GM08714 (cell line): ENCODE measurements around the gene FGL2.
"Not testable (repeated sequence)": the region's sequence is repeated elsewhere in the genome, so short reads cannot be mapped to it uniquely, and the experiment has no call there.

ENCODE experiments used
- H3K4me3 ChIP-seq: fragments of 200-500 bp; sonication (Bioruptor generic); 2 replicates; pipeline ENCODE4 v1.5.1; 2014; ENCODE audit warnings: mild to moderate bottlenecking, low read length, inconsistent platforms
- ZNF274 ChIP-seq: IDR thresholded peaks from 2 replicates; pipeline ENCODE4 v1.6.1; 2012; ENCODE audit warnings: mild to moderate bottlenecking, low read depth, low read length

FGL2 gene

DNA sequence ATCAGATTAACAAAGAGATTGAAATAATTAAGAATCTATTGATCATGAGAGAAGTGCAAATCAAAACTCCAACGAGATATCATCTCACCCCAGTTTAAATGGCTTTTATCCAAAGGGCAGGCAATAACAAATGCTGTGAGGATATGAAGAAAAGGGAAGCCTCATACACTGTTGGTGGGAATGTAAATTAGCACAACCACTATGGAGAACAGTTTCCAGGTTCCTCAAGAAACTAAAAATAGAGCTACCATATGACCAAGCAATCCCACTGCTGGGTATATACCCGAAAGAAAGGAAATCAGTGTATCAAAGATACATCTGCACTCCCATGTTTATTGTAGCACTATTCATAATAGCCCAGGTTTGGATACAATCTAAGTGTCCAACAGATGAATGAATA, 13.8 kb downstream of the FGL2 start:
- H3K4me3 ChIP-seq = no peak overlapping the region
- TF ChIP-seq ZNF274 = no peak

GRCh38 chr7:77184990-77185389, 14.6 kb downstream of the FGL2 start:
- H3K4me3 ChIP-seq = no peak overlapping the region
- no peak for TF ChIP-seq ZNF274

- no peak for TF ChIP-seq ZNF274
These were observed 15.2 kb downstream of the FGL2 start for GRCh38 chr7:77184463-77184862.

GRCh38 chr7:77182261-77182660, 17.4 kb downstream of the FGL2 start:
- no peak overlapping the region for H3K4me3 ChIP-seq
- TF ChIP-seq ZNF274 = no peak

More at GRCh38 chr7:77184463-77184862, 15.2 kb downstream of the FGL2 start:
- H3K4me3 ChIP-seq = no peak overlapping the region

DNA sequence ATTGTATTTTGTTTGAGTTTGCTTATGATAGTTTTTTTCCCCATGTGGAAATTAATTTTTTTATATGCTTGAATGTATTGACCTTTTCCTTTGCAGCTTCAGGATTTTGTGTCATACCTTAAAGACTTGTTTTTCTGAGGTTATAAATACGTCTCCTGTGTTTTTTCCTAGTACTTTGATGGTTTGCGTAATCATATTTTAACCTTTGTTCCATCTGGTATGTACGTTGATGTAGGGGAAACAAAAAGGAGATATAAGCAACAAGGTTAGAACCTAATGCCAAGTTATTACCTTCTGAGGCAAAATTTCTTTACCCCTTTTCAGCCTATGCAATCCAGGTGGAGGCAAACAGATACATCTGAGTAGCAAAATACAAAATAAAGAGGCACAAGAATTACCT, 17.9 kb downstream of the FGL2 start:
- no peak for TF ChIP-seq ZNF274
- H3K4me3 ChIP-seq = no peak overlapping the region

DNA sequence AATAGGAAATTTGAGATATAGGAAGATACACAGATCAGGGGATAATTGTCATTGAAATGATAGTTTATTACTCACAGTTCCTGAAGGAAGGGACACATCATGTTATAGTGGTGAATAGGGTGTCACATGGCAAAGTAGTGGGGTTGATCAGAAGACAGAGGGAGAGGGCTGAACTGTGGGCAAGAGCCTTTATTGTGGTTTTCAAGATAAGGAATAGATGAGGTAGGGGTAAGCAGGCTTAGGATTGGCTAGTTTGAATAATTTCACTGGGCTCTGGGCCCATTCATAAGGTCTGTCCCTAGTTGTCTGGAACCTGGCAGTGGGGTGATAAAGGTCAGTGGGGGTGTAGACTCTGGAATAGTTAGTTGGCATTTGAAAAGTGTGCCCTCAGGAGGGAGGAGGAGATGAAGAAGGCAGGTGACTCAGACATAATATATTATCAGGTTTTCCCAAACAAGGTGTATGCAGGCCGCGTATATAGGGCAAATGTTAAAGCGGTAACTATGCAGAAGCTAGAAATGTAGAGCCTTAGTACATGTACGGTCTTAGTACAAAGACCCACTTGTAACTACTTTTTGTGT, 18.5 kb downstream of the FGL2 start:
- no peak for TF ChIP-seq ZNF274
- H3K4me3 ChIP-seq = no peak overlapping the region

GRCh38 chr7:77178024-77178423, 21.6 kb downstream of the FGL2 start:
- not testable (repeated sequence) for H3K4me3 ChIP-seq

DNA sequence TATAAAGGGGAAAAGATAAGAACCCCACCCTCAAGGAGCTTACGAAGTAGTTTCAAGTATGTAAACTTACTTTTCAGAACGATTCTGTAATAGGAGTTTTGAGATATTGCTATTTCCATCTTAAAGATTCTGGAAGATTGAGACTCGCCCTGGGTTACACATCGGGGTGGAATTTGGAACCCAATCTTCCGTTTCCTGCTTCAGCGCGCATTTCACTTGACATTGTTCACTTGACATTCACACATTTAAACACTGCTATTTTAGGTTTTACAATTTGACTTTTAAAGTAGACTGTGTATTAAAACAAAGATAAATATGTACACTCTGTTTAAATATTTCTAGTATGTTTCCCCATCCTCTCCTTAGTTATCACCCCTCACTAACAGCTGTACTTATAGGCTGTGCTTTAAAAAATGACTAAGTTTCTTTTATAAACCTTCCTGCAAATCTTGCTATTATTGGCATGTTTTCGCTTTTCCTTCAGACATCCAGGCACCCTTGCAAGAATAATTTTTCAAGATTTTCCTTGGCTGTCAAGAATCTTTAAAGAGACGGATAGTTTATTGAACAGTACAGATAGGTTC, 22.2 kb downstream of the FGL2 start:
- not testable (repeated sequence) for H3K4me3 ChIP-seq

DNA sequence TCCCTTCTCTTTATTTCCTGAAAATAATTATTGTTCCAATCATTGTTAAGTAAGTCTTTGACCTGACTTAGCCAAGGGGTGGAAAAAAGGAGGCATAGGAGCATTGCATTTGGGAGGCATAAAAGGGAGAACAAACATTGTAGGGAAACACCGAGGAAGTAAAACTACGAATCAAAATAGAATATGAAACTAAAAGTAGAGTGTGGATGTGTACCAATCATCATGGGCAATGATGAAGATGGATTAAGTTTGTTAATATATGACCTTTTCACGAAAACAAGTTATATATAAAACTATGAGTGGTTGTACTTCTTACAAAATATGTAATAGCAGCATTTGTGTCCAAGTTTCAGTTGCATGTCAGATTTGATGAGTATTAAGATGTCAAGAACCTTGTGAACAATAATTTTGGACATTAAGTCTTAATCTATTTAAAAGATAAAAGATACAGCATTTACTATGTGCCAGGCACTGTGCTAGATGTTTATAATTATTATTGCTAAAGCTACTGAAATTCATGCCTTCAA, 24.3 kb downstream of the FGL2 start:
- not testable (repeated sequence) for H3K4me3 ChIP-seq

DNA sequence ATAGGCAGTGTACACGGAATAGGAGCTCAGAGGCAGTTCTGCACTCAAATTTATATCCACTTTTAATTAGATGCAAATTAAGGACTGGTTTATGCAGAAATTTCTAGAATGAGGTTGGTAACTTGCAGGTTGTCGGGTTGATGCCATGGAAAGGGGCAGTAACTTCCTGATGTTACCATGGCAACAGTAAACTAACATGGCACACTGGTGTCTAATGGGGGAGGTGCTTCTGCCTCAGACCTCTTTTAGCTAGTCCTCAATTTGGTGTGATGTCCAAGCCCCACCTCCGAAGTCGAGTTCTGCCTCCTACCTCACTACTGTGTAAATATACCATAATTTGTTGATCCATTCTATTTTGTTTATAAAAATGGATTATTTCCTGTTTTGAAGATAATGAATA, 25.2 kb downstream of the FGL2 start:
- not testable (repeated sequence) for H3K4me3 ChIP-seq

- not testable (repeated sequence) for H3K4me3 ChIP-seq
These were observed 27.0 kb downstream of the FGL2 start for GRCh38 chr7:77172437-77173172.

GRCh38 chr7:77171073-77171472, 28.5 kb downstream of the FGL2 start:
- not testable (repeated sequence) for H3K4me3 ChIP-seq

GRCh38 chr7:77157446-77157845, 42.2 kb downstream of the FGL2 start:
- peak overlapping the region; percentile 48; the same call in 1 of the 2 replicates for H3K4me3 ChIP-seq
- no peak for TF ChIP-seq ZNF274

GRCh38 chr7:77157034-77157433, 42.6 kb downstream of the FGL2 start:
- not testable (repeated sequence) for H3K4me3 ChIP-seq

DNA sequence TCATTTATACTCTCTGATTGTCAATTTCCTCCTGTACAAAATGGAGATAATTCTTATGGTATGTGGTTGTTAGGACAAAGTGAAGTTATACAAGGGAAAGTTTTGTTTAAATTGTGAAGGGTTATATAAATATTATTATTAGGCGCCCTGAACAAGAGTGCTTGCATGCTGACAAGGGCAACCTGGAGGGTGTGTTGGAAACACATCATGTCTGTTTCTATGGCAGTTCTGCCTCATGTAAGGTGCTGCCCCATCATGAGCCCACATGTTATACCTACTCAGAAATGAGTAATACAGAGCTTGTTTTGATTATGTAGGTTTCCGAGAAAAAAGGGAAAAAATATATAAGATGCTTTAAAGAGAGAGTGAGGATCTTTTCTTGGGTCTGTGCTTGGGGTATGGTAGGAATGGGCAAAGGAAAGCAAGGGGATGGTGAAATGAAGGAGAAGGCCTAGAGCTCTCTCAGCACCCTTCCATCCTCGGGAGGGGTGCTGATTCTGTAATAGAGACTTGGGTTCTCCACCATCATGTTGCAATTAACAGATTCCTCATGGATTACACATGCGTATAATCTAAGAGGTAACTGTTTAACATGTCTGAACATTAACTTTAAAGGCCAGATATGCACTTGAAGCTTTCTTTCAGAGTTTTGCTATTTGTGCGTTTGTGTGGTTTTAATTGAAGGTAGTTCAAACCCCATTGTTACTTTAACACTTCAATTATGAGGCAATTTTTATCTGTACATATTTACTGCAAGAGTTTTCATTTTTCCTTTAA, 43.8 kb downstream of the FGL2 start:
- H3K4me3 ChIP-seq = not testable (repeated sequence)

DNA sequence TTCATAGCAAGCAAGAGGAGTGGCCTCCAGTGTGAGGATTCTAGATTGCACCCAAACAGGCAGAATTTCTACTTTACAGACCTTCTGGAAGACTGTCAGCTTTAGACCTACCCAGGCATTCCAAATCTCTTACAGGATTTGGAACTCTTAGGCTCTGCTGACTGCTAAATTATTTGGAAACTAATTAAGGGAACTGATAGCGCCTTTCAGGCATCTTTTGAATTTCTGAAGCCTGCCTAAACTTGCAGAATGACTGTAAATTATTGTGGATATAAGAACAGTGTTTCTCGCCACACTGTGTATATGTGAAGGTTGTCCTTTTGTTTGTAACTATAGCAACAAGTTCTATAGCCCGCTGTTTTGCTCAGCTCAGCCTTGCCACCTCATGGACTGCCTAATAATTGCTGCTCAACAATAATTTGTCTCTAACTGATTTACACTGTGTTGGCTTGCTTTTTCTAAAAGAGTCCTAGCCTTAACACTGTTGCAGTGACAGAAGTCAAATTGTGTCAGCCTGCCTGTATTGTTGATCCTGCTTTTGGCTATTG, 44.6 kb downstream of the FGL2 start:
- not testable (repeated sequence) for H3K4me3 ChIP-seq

- H3K4me3 ChIP-seq = not testable (repeated sequence)
These were observed 47.4 kb downstream of the FGL2 start for GRCh38 chr7:77152232-77152631.
